IMR-90 (cell line): ENCODE data around the gene MOCOS.

Experiments
- BHLHE40 ChIP-seq: fragments of 150-350 bp; IDR thresholded peaks from 2 replicates; pipeline ENCODE4 v1.6.1; 2016; ENCODE audit warnings: mild to moderate bottlenecking, low read depth, low read length
- CTCF ChIP-seq: conservative IDR thresholded peaks from 2 replicates; pipeline ENCODE4 v1.5.1; 2012; ENCODE audit warnings: mild to moderate bottlenecking, low read depth, low read length, improper control_type of control experiment
- MAFK ChIP-seq: IDR thresholded peaks from 2 replicates; pipeline ENCODE4 v1.6.1; 2012; ENCODE audit warnings: low read depth, low read length, improper control_type of control experiment
- MAZ ChIP-seq: IDR thresholded peaks from 2 replicates; pipeline ENCODE4 v1.6.1; 2012; ENCODE audit warnings: low read depth, mild to moderate bottlenecking, low read length, improper control_type of control experiment, moderate library complexity, borderline replicate concordance
- MXI1 ChIP-seq: IDR thresholded peaks from 2 replicates; pipeline ENCODE4 v1.6.1; 2012; ENCODE audit warnings: low read depth, mild to moderate bottlenecking, low read length, moderate library complexity, borderline replicate concordance
- POLR2A ChIP-seq: IDR thresholded peaks from 2 replicates; pipeline ENCODE4 v1.6.1; 2012; ENCODE audit warnings: mild to moderate bottlenecking, low read depth, low read length
- RAD21 ChIP-seq: IDR thresholded peaks from 2 replicates; pipeline ENCODE4 v1.6.1; 2012; ENCODE audit warnings: low read length, improper control_type of control experiment
- RFX5 ChIP-seq: IDR thresholded peaks from 2 replicates; pipeline ENCODE4 v1.8.0; 2012; ENCODE audit warnings: low read depth, mild to moderate bottlenecking, low read length, moderate library complexity
- SMC3 ChIP-seq: fragments of 150-350 bp; IDR thresholded peaks from 2 replicates; pipeline ENCODE4 v1.6.1; 2016; ENCODE audit warnings: low read depth, mild to moderate bottlenecking, antibody characterized with exemption, low read length, moderate library complexity
- TF ChIP-seq, protein P1 (sequence below): fragments of 150-350 bp; IDR thresholded peaks from 2 replicates; pipeline ENCODE4 v1.6.1; 2017; ENCODE audit warnings: mild to moderate bottlenecking, antibody characterized with exemption, low read length, low read depth

GRCh38 chr18:36162981-36163380 lies 24.3 kb upstream of the MOCOS start:
- TF ChIP-seq CTCF (no peak), POLR2A (no peak), MAFK (no peak), SMC3 (no peak), MAZ (no peak), BHLHE40 (no peak), RFX5 (no peak), RAD21 (no peak), MXI1 (no peak)
- TF ChIP-seq, protein P1, sequence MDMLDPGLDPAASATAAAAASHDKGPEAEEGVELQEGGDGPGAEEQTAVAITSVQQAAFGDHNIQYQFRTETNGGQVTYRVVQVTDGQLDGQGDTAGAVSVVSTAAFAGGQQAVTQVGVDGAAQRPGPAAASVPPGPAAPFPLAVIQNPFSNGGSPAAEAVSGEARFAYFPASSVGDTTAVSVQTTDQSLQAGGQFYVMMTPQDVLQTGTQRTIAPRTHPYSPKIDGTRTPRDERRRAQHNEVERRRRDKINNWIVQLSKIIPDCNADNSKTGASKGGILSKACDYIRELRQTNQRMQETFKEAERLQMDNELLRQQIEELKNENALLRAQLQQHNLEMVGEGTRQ: no peak
